ENCODE data around the gene STAT3. TPM values are rescaled to one million over a fixed set of nuclear protein-coding genes. Genes with fewer than 3 reads are reported as not detected.
"Not testable (repeated sequence)": the region's sequence is repeated elsewhere in the genome, so short reads cannot be mapped to it uniquely, and the experiment has no call there.

The STAT3 gene
- total RNA-seq, 2 experiments from 2014 or later = 128 to 131 TPM

- Mint-ChIP-seq H3K27me3 (no peaks in the 10 kb centered on the region), H3K36me3 (no peaks in the 10 kb centered on the region), H3K27ac (no peak overlapping the region), H3K4me1 (peaks cover 27% of the 10 kb centered on the region), H3K9me3 (no peaks in the 10 kb centered on the region), H3K4me3 (no peak overlapping the region)
- DNase-seq (no peak), ATAC-seq (ENCODE audit: low read depth) (no peak)
- POLR2A ChIA-PET = interaction anchor here (0.9 to 3.3 kb wide), 2 partner anchors 16 to 92 kb away, joined by 3 to 13 read pairs; partner anchors contain the start of gene STAT3
Observed at GRCh38 chr17:42404326-42405055, 16.2 kb upstream of the STAT3 start.

- Mint-ChIP-seq H3K27me3 (no peaks in the 10 kb centered on the region), H3K9me3 (no peaks in the 10 kb centered on the region), H3K4me3 (no peak overlapping the region), H3K36me3 (no peaks in the 10 kb centered on the region), H3K27ac (no peak overlapping the region), H3K4me1 (peaks cover 27% of the 10 kb centered on the region)
- POLR2A ChIA-PET = interaction anchor here (0.5 to 3.3 kb wide), 8 partner anchors 14 to 418 kb away, joined by 3 to 13 read pairs (median 4); partner anchors contain the start of gene STAT3
- ATAC-seq (ENCODE audit: low read depth) (peak; percentile 34), DNase-seq (peak; percentile 51)
Observed at GRCh38 chr17:42403150-42403549, 14.9 kb upstream of the STAT3 start.

- peaks cover 23% of the 10 kb centered on the region for H3K4me1 Mint-ChIP-seq
- no peaks in the 10 kb centered on the region for H3K9me3 Mint-ChIP-seq
- H3K27me3 Mint-ChIP-seq = no peaks in the 10 kb centered on the region
- peak overlapping the region; percentile 14 for H3K27ac Mint-ChIP-seq
- H3K4me3 Mint-ChIP-seq = no peak overlapping the region
- POLR2A ChIA-PET = interaction anchor here (0.6 to 3.3 kb wide), 3 partner anchors 13 to 81 kb away, joined by 3 to 13 read pairs (median 6); partner anchors contain the start of gene STAT3
- ATAC-seq (ENCODE audit: low read depth) (no peak), DNase-seq (no peak)
- no peaks in the 10 kb centered on the region for H3K36me3 Mint-ChIP-seq
Observed at GRCh38 chr17:42402117-42402516, 13.9 kb upstream of the STAT3 start.

GRCh38 chr17:42400844-42401375, 12.7 kb upstream of the STAT3 start:
- H3K36me3 Mint-ChIP-seq; H3K9me3 Mint-ChIP-seq; ATAC-seq (ENCODE audit: low read depth); H3K4me3 Mint-ChIP-seq; DNase-seq; H3K27ac Mint-ChIP-seq; H3K27me3 Mint-ChIP-seq: not testable (repeated sequence)
- peaks cover 23% of the 10 kb centered on the region for H3K4me1 Mint-ChIP-seq
- POLR2A ChIA-PET = interaction anchor here (1.3 to 1.8 kb wide), 4 partner anchors 13 to 280 kb away, joined by 3 to 9 read pairs (median 5); partner anchors contain the start of genes KAT2A and STAT3

GRCh38 chr17:42399948-42400843, 12.0 kb upstream of the STAT3 start:
- no peak for DNase-seq
- Mint-ChIP-seq H3K36me3 (no peaks in the 10 kb centered on the region), H3K4me3 (peak overlapping the region; percentile 60), H3K27ac (peak overlapping the region; percentile 28), H3K9me3 (peaks cover 2% of the 10 kb centered on the region), H3K27me3 (no peaks in the 10 kb centered on the region), H3K4me1 (peaks cover 23% of the 10 kb centered on the region)
- POLR2A ChIA-PET = interaction anchor here (0.5 to 1.8 kb wide), 5 partner anchors 12 to 279 kb away, joined by 3 to 9 read pairs (median 3); partner anchors contain the start of genes KAT2A and STAT3
- peak; percentile 58 for ATAC-seq (ENCODE audit: low read depth)

- H3K4me1 Mint-ChIP-seq = peaks cover 28% of the 10 kb centered on the region
- POLR2A ChIA-PET = interaction anchor here (1.7 kb wide), 1 partner anchor 86 kb away, joined by 7 read pairs; no protein-coding TSS in a partner anchor
- no peak overlapping the region for H3K27ac Mint-ChIP-seq
- no peak overlapping the region for H3K4me3 Mint-ChIP-seq
- no peaks in the 10 kb centered on the region for H3K27me3 Mint-ChIP-seq
- no peaks in the 10 kb centered on the region for H3K36me3 Mint-ChIP-seq
- no peak for ATAC-seq (ENCODE audit: low read depth)
- no peak for DNase-seq
- peaks cover 2% of the 10 kb centered on the region for H3K9me3 Mint-ChIP-seq
Observed at GRCh38 chr17:42399121-42399520, 10.9 kb upstream of the STAT3 start.

GRCh38 chr17:42395601-42396000, 7.4 kb upstream of the STAT3 start:
- DNase-seq; H3K27me3 Mint-ChIP-seq; H3K36me3 Mint-ChIP-seq; ATAC-seq (ENCODE audit: low read depth); H3K9me3 Mint-ChIP-seq; H3K27ac Mint-ChIP-seq; POLR2A ChIA-PET; H3K4me3 Mint-ChIP-seq: not testable (repeated sequence)
- peaks cover 26% of the 10 kb centered on the region for H3K4me1 Mint-ChIP-seq

- ATAC-seq (ENCODE audit: low read depth) (no peak), DNase-seq (no peak)
- Mint-ChIP-seq H3K4me3 (no peak overlapping the region), H3K27ac (no peak overlapping the region), H3K9me3 (peaks cover 2% of the 10 kb centered on the region), H3K36me3 (no peaks in the 10 kb centered on the region), H3K27me3 (no peaks in the 10 kb centered on the region), H3K4me1 (peaks cover 24% of the 10 kb centered on the region)
- POLR2A ChIA-PET = no interaction called here
Observed at GRCh38 chr17:42394838-42395237, 6.6 kb upstream of the STAT3 start.

- POLR2A ChIA-PET = interaction anchor here (0.6 to 1.5 kb wide), 5 partner anchors 14 to 615 kb away, joined by 3 to 6 read pairs (median 4); no protein-coding TSS in a partner anchor
- Mint-ChIP-seq H3K27me3 (no peaks in the 10 kb centered on the region), H3K4me3 (no peak overlapping the region), H3K4me1 (peaks cover 31% of the 10 kb centered on the region), H3K36me3 (no peaks in the 10 kb centered on the region), H3K9me3 (peaks cover 2% of the 10 kb centered on the region), H3K27ac (peak overlapping the region; percentile 52)
- no peak for ATAC-seq (ENCODE audit: low read depth)
- DNase-seq = no peak
Observed at GRCh38 chr17:42392692-42393415, 4.6 kb upstream of the STAT3 start.

- POLR2A ChIA-PET = interaction anchor here (1.2 kb wide), 1 partner anchor 12 kb away, joined by 3 read pairs; no protein-coding TSS in a partner anchor
- H3K4me3 Mint-ChIP-seq; H3K36me3 Mint-ChIP-seq; ATAC-seq (ENCODE audit: low read depth); H3K27me3 Mint-ChIP-seq; DNase-seq; H3K9me3 Mint-ChIP-seq; H3K27ac Mint-ChIP-seq: not testable (repeated sequence)
- H3K4me1 Mint-ChIP-seq = peaks cover 37% of the 10 kb centered on the region
Observed at GRCh38 chr17:42391439-42391838, 3.2 kb upstream of the STAT3 start.

GRCh38 chr17:42389899-42390298, 1.7 kb upstream of the STAT3 start:
- no peak for ATAC-seq (ENCODE audit: low read depth)
- H3K9me3 Mint-ChIP-seq = no peaks in the 10 kb centered on the region
- peak overlapping the region; percentile 60 for H3K4me3 Mint-ChIP-seq
- no peaks in the 10 kb centered on the region for H3K27me3 Mint-ChIP-seq
- peaks cover 5% of the 10 kb centered on the region for H3K36me3 Mint-ChIP-seq
- H3K4me1 Mint-ChIP-seq = peaks cover 42% of the 10 kb centered on the region
- no peak for DNase-seq
- peak overlapping the region; percentile 82 for H3K27ac Mint-ChIP-seq
- POLR2A ChIA-PET = interaction anchor here (0.6 to 2.1 kb wide), 3 partner anchors 11 to 701 kb away, joined by 3 to 14 read pairs (median 6); partner anchors contain the start of gene EIF1

- Mint-ChIP-seq H3K36me3 (peaks cover 5% of the 10 kb centered on the region), H3K27me3 (no peaks in the 10 kb centered on the region), H3K27ac (peak overlapping the region; percentile 99), H3K9me3 (no peaks in the 10 kb centered on the region), H3K4me1 (peaks cover 40% of the 10 kb centered on the region), H3K4me3 (peak overlapping the region; percentile 94)
- POLR2A ChIA-PET = interaction anchor here (0.9 to 2.1 kb wide), 18 partner anchors 9 to 701 kb away, joined by 3 to 14 read pairs (median 6); partner anchors contain the start of genes DHX58, EIF1 and MLX
- ATAC-seq (ENCODE audit: low read depth) = no peak
- no peak for DNase-seq
Observed at GRCh38 chr17:42389135-42389417, 834 bp upstream of the STAT3 start.
